Endodermal cell (in vitro differentiated cells): ENCODE measurements around the gene ARHGAP40. TPM values are rescaled to one million over a fixed set of nuclear protein-coding genes. Genes with fewer than 3 reads are reported as not detected.

Source experiments
- DNase-seq: peaks from one replicate; pipeline ENCODE4 v3.0.0-alpha.2; 2017
- H3K27ac ChIP-seq: 2 replicates; pipeline ENCODE4 v1.5.1; 2013; ENCODE audit warnings: mild to moderate bottlenecking, low read depth, low read length, moderate library complexity
- H3K27me3 ChIP-seq: 2 replicates; pipeline ENCODE4 v1.6.1; 2013; ENCODE audit warnings: mild to moderate bottlenecking, low read length, moderate library complexity; ENCODE audit not compliant: insufficient read depth, control insufficient read depth, poor library complexity, severe bottlenecking
- H3K36me3 ChIP-seq: 2 replicates; pipeline ENCODE4 v1.7.0; 2013; ENCODE audit warnings: mild to moderate bottlenecking, low read length, moderate library complexity; ENCODE audit not compliant: control insufficient read depth, insufficient read depth
- H3K4me1 ChIP-seq: one replicate; pipeline ENCODE4 v1.7.0; 2013; ENCODE audit warnings: low read length; ENCODE audit not compliant: control insufficient read depth, insufficient read depth
- H3K4me3 ChIP-seq: 2 replicates; pipeline ENCODE4 v1.5.1; 2013; ENCODE audit warnings: mild to moderate bottlenecking, low read length, moderate library complexity
- H3K9ac ChIP-seq: 2 replicates; pipeline ENCODE4 v1.6.1; 2013; ENCODE audit warnings: mild to moderate bottlenecking, low read length, moderate library complexity; ENCODE audit not compliant: poor library complexity, severe bottlenecking; ENCODE audit errors: extremely low read depth
- H3K9me3 ChIP-seq: 2 replicates; pipeline ENCODE4 v1.6.1; 2013; ENCODE audit warnings: mild to moderate bottlenecking, low read length, moderate library complexity; ENCODE audit not compliant: control insufficient read depth
- H3K27ac Mint-ChIP-seq: 2 replicates; pipeline ENCODE4 v1.8.0; 2020; ENCODE audit warnings: mixed read lengths
- H3K27me3 Mint-ChIP-seq: 2 replicates; pipeline ENCODE4 v1.8.0; 2021; ENCODE audit warnings: mild to moderate bottlenecking, mixed read lengths; ENCODE audit not compliant: insufficient read depth
- H3K36me3 Mint-ChIP-seq: 2 replicates; pipeline ENCODE4 v1.8.0; 2020; ENCODE audit warnings: low read depth, mixed read lengths
- H3K4me1 Mint-ChIP-seq: 2 replicates; pipeline ENCODE4 v1.8.0; 2020; ENCODE audit warnings: mixed read lengths
- H3K4me3 Mint-ChIP-seq: 2 replicates; pipeline ENCODE4 v1.8.0; 2020; ENCODE audit warnings: mild to moderate bottlenecking, moderate library complexity, mixed read lengths
- H3K9me3 Mint-ChIP-seq: 2 replicates; pipeline ENCODE4 v1.8.0; 2020; ENCODE audit warnings: mild to moderate bottlenecking, mixed read lengths
- CTCF ChIP-seq: fragments of 200-600 bp; sonication (generic); conservative IDR thresholded peaks from 2 replicates; pipeline ENCODE4 v1.5.0; 2021; ENCODE audit warnings: antibody characterized with exemption, mild to moderate bottlenecking
- WGBS, 2 experiments: methylation state at CpG; one replicate each; pipeline versions ENCODE4 v1.1.5 to v1.1.7; 2013; ENCODE audit warnings: missing lambda C conversion rate in 2 of 2, mixed read lengths in 1 of 2; ENCODE audit not compliant: insufficient coverage in 1 of 2, insufficient read length in 1 of 2; 5-methylcytosine and 5-hydroxymethylcytosine counted together
- total RNA-seq, 2 donors: library from RNA; stranded (reverse); fragmentation: NEBNext Ultra II Directional in 1 of 2; extraction: Animal tissue kit (Norgen Biotek cat#: 25700) in 1 of 2; gene quantifications; 2 replicates in 1 of 2; 3 replicates in 1 of 2; pipeline ENCODE4 v1.2.1, GENCODE V29; 2021

Gene ARHGAP40
- total RNA-seq, 2 donors from 2014 or later: 5.5 to 18.5 TPM

GRCh38 chr20:38642498-38642897, 40.9 kb downstream of the ARHGAP40 start:
- peaks cover 39% of the 10 kb centered on the region for H3K36me3 Mint-ChIP-seq
- Histone ChIP-seq H3K36me3 (peaks cover 31% of the 10 kb centered on the region), H3K9me3 (no peaks in the 10 kb centered on the region), H3K9ac (no peak overlapping the region), H3K27me3 (peaks cover 10% of the 10 kb centered on the region), H3K4me1 (no peaks in the 10 kb centered on the region), H3K27ac (no peak overlapping the region), H3K4me3 (no peak overlapping the region)
- no peak overlapping the region for H3K4me3 Mint-ChIP-seq
- H3K4me1 Mint-ChIP-seq: peaks cover 5% of the 10 kb centered on the region
- DNase-seq: no peak
- TF ChIP-seq CTCF: no peak
- H3K27ac Mint-ChIP-seq: no peak overlapping the region
- peaks cover 27% of the 10 kb centered on the region for H3K27me3 Mint-ChIP-seq
- WGBS, 2 experiments: 90 to 94% methylated on average over 2 of the region's 2 CpGs
- H3K9me3 Mint-ChIP-seq: no peaks in the 10 kb centered on the region

- Mint-ChIP-seq H3K27me3 (peaks cover 35% of the 10 kb centered on the region), H3K36me3 (peaks cover 22% of the 10 kb centered on the region), H3K4me1 (peaks cover 5% of the 10 kb centered on the region), H3K27ac (no peak overlapping the region), H3K9me3 (no peaks in the 10 kb centered on the region), H3K4me3 (no peak overlapping the region)
- no peak for TF ChIP-seq CTCF
- H3K27me3 ChIP-seq: peaks cover 10% of the 10 kb centered on the region
- no peaks in the 10 kb centered on the region for H3K4me1 ChIP-seq
- no peak overlapping the region for H3K27ac ChIP-seq
- no peak overlapping the region for H3K4me3 ChIP-seq
- 87 to 88% methylated on average over 2 to 4 of the region's 4 CpGs for WGBS, 2 experiments
- no peaks in the 10 kb centered on the region for H3K9me3 ChIP-seq
- H3K36me3 ChIP-seq: peaks cover 24% of the 10 kb centered on the region
- DNase-seq: no peak
- no peak overlapping the region for H3K9ac ChIP-seq
These were observed 43.1 kb downstream of the ARHGAP40 start for GRCh38 chr20:38644588-38645260.

- Histone ChIP-seq H3K36me3 (peaks cover 24% of the 10 kb centered on the region), H3K27me3 (peaks cover 10% of the 10 kb centered on the region), H3K9me3 (no peaks in the 10 kb centered on the region), H3K4me1 (no peaks in the 10 kb centered on the region), H3K27ac (no peak overlapping the region), H3K9ac (no peak overlapping the region), H3K4me3 (no peak overlapping the region)
- H3K4me3 Mint-ChIP-seq: no peak overlapping the region
- no peak for DNase-seq
- TF ChIP-seq CTCF: no peak
- 86 to 89% methylated on average over 1 to 5 of the region's 5 CpGs for WGBS, 2 experiments
- no peak overlapping the region for H3K27ac Mint-ChIP-seq
- no peaks in the 10 kb centered on the region for H3K9me3 Mint-ChIP-seq
- H3K4me1 Mint-ChIP-seq: peaks cover 5% of the 10 kb centered on the region
- H3K27me3 Mint-ChIP-seq: peaks cover 35% of the 10 kb centered on the region
- H3K36me3 Mint-ChIP-seq: peaks cover 21% of the 10 kb centered on the region
These were observed 43.7 kb downstream of the ARHGAP40 start for GRCh38 chr20:38645351-38645750.
